WERI-Rb-1 (cell line): Measurements from ENCODE around the gene ATP1A2.

Source experiments
- DNase-seq: peaks from one replicate; pipeline ENCODE4 v3.0.0-alpha.2; 2020
- H3K27ac ChIP-seq: fragments of 250-450 bp; sonication (Bioruptor Pico); 2 replicates; pipeline ENCODE4 v1.5.1; 2020; ENCODE audit warnings: mild to moderate bottlenecking, moderate library complexity
- H3K27me3 ChIP-seq: fragments of 250-450 bp; sonication (Bioruptor Pico); 2 replicates; pipeline ENCODE4 v1.5.1; 2021; ENCODE audit warnings: mild to moderate bottlenecking, low read depth, moderate library complexity; ENCODE audit not compliant: insufficient read depth, severe bottlenecking
- H3K36me3 ChIP-seq: fragments of 250-450 bp; sonication (Bioruptor Pico); 2 replicates; pipeline ENCODE4 v1.5.1; 2020; ENCODE audit warnings: mild to moderate bottlenecking, moderate library complexity
- H3K4me3 ChIP-seq: 2 replicates; pipeline ENCODE4 v1.5.1; 2011; ENCODE audit warnings: low read depth, mild to moderate bottlenecking, control low read depth, low read length
- H3K9me3 ChIP-seq: fragments of 250-450 bp; sonication (Bioruptor Pico); 2 replicates; pipeline ENCODE4 v1.5.1; 2021; ENCODE audit warnings: mild to moderate bottlenecking, moderate library complexity; ENCODE audit not compliant: severe bottlenecking
- TF ChIP-seq, protein P1 (sequence below): IDR thresholded peaks from 2 replicates; pipeline ENCODE4 v1.5.1; 2011; ENCODE audit warnings: low read depth, mild to moderate bottlenecking, control low read depth, inconsistent platforms, low read length

Gene ATP1A2

DNA sequence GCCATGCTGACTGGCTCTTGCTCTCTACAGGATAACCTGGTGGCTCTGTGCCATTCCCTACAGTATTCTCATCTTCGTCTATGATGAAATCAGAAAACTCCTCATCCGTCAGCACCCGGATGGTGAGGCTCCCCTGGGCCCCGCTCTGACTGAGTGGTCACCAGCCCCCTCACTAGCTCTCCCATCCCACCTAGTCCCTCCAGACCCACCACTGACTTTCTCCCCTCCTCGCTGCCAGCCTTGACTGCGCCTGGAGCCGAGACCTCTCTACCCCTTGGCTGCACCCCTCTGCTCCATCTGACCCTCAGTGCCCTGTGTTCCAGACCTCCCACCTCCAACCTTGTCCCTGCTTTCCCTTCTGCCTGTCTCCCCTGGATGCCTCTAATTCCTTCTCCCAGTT lies 70.7 kb downstream of the ATP1A2 start:
- no peaks in the 10 kb centered on the region for H3K27me3 ChIP-seq
- H3K36me3 ChIP-seq = no peaks in the 10 kb centered on the region
- no peaks in the 10 kb centered on the region for H3K9me3 ChIP-seq
- peak overlapping the region; percentile 29; the same call in 1 of the 2 replicates for H3K27ac ChIP-seq
- TF ChIP-seq, protein P1, sequence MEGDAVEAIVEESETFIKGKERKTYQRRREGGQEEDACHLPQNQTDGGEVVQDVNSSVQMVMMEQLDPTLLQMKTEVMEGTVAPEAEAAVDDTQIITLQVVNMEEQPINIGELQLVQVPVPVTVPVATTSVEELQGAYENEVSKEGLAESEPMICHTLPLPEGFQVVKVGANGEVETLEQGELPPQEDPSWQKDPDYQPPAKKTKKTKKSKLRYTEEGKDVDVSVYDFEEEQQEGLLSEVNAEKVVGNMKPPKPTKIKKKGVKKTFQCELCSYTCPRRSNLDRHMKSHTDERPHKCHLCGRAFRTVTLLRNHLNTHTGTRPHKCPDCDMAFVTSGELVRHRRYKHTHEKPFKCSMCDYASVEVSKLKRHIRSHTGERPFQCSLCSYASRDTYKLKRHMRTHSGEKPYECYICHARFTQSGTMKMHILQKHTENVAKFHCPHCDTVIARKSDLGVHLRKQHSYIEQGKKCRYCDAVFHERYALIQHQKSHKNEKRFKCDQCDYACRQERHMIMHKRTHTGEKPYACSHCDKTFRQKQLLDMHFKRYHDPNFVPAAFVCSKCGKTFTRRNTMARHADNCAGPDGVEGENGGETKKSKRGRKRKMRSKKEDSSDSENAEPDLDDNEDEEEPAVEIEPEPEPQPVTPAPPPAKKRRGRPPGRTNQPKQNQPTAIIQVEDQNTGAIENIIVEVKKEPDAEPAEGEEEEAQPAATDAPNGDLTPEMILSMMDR = no peak
- DNase-seq = no peak
- H3K4me3 ChIP-seq = no peak overlapping the region

GRCh38 chr1:160186729-160187128 lies 71.2 kb downstream of the ATP1A2 start:
- TF ChIP-seq, protein P1 = 0 out of 2 replicates have a peak, but pooled peaks have one; percentile 6

GRCh38 chr1:160187407-160187806 lies 71.8 kb downstream of the ATP1A2 start:
- Histone ChIP-seq H3K27me3 (no peaks in the 10 kb centered on the region), H3K27ac (no peak overlapping the region), H3K4me3 (no peak overlapping the region), H3K36me3 (no peaks in the 10 kb centered on the region), H3K9me3 (no peaks in the 10 kb centered on the region)
- TF ChIP-seq, protein P1 = no peak
- DNase-seq = no peak

More at GRCh38 chr1:160186729-160187128, 71.2 kb downstream of the ATP1A2 start:
- Histone ChIP-seq H3K27me3 (no peaks in the 10 kb centered on the region), H3K27ac (peak overlapping the region; percentile 29; the same call in 1 of the 2 replicates), H3K9me3 (no peaks in the 10 kb centered on the region), H3K4me3 (no peak overlapping the region), H3K36me3 (no peaks in the 10 kb centered on the region)
- DNase-seq = peak; percentile 81

- no peaks in the 10 kb centered on the region for H3K27me3 ChIP-seq
- TF ChIP-seq, protein P1 = no peak
- no peaks in the 10 kb centered on the region for H3K36me3 ChIP-seq
- no peak for DNase-seq
- H3K4me3 ChIP-seq = no peak overlapping the region
- H3K27ac ChIP-seq = no peak overlapping the region
- no peaks in the 10 kb centered on the region for H3K9me3 ChIP-seq
These were observed 72.8 kb downstream of the ATP1A2 start for GRCh38 chr1:160188341-160188740.

DNA sequence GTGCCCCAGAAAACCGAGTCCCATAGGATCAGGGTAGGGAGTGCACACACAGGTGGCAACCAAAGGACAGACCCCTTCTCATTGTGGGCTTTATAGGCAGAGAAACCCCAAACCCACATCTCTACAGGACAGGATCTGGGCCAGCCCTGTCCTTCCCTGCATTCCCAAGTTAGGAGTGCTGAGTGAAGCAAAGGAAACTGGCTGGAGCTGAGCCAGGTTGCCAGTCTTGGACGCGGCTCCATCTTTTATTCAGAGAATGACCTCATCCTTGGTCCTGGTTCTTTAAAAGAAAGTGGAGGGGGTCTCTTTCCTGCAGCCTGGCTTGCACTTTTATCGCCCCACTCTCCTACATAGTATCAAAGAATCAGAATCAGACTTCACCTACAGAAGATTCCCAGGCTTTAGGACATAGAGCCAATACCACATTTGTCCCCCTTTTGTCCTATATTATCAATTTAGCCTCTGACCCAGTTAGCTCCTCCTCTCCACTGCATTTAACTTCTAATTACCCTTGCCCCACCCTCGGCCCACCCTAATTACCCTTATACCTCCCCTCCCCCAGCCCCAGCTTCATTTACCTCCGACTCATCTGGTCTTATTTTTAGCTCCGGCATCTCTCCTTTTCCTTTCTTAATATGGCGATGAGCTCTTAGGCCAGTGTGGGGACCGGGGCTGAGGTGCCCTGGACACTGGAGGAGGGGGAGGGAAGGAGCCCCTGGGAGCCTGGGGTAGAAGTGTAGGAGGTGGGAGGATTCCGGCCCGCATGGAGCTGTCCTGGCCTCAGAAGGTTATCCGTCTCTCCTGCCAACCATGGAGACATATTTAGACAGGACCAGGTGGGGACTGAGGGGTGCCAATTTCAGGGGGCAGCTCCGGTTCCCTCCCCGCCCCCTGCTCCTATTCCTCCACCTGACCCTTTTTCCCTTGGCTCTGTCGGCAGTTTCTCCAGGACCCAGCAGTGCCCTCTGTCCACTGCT lies 74.4 kb downstream of the ATP1A2 start, which contains the start of gene CASQ1:
Gene CASQ1 (plus strand): TSS at position 927 of the 977 bp plus-strand sequence. CDS start 177 bp downstream, outside the sequence.
- Histone ChIP-seq H3K9me3 (no peaks in the 10 kb centered on the region), H3K4me3 (no peak within 1 kb of the TSS), H3K36me3 (no peaks in the 10 kb centered on the region), H3K27ac (no peak within 1 kb of the TSS), H3K27me3 (no peaks in the 10 kb centered on the region)
- DNase-seq = no peak
- TF ChIP-seq, protein P1 = no peak
